Sigmoid colon (tissue), 7 donors: ENCODE measurements around the gene ATXN1. TPM values are rescaled to one million over a fixed set of nuclear protein-coding genes. Genes with fewer than 3 reads are reported as not detected.

Experiments used
- DNase-seq: peaks from one replicate; pipeline ENCODE4 v3.0.0-alpha.2; 2019
- H3K27ac ChIP-seq, 4 donors: fragments of 200-600 bp; sonication (generic); one replicate each; pipeline ENCODE4 v1.5.1; 2016 to 2019; ENCODE audit warnings: mild to moderate bottlenecking in 1 of 4
- H3K27me3 ChIP-seq, 3 donors: fragments of 200-600 bp; sonication (generic); one replicate each; pipeline ENCODE4 v1.5.1; 2019; ENCODE audit warnings: mild to moderate bottlenecking in 1 of 3
- H3K36me3 ChIP-seq, 4 donors: fragments of 200-600 bp; sonication (generic); one replicate each; pipeline ENCODE4 v1.5.1; 2016 to 2019
- H3K4me1 ChIP-seq, 4 donors: fragments of 200-600 bp; sonication (generic); one replicate each; pipeline ENCODE4 v1.5.1; 2017 to 2019
- H3K4me3 ChIP-seq, 4 donors: fragments of 200-600 bp; sonication (generic); one replicate each; pipeline ENCODE4 v1.5.1; 2017 to 2019; ENCODE audit warnings: mild to moderate bottlenecking in 2 of 4, moderate library complexity in 1 of 4
- H3K9me3 ChIP-seq, 4 donors: fragments of 200-600 bp in 3 of 4; sonication (generic) in 3 of 4; one replicate each; pipeline versions ENCODE4 v1.5.1 to v1.6.1; 2013 to 2019
- CTCF ChIP-seq, 4 experiments: fragments of 450-650 bp in 3 of 4; fragments of 200-600 bp in 1 of 4; IDR thresholded peaks; one replicate each; pipeline ENCODE4 v1.5.1; 2016 to 2019; ENCODE audit warnings: antibody characterized with exemption in 4 of 4, mild to moderate bottlenecking in 3 of 4, moderate library complexity in 2 of 4
- EP300 ChIP-seq, 4 donors: sonication (generic); formaldehyde crosslinking; IDR thresholded peaks; one replicate each; pipeline ENCODE4 v1.6.1; 2017; ENCODE audit warnings: antibody characterized with exemption in 4 of 4
- POLR2A ChIP-seq, 2 donors: fragments of 450-650 bp; IDR thresholded peaks; one replicate each; pipeline ENCODE4 v1.6.1; 2016; ENCODE audit warnings: antibody characterized with exemption in 2 of 2, mild to moderate bottlenecking in 2 of 2, moderate library complexity in 2 of 2
- POLR2AphosphoS5 ChIP-seq, 4 donors: sonication (generic); formaldehyde crosslinking; IDR thresholded peaks; one replicate each; pipeline ENCODE4 v1.6.1; 2017; ENCODE audit warnings: antibody characterized with exemption in 4 of 4
- WGBS, 2 donors: extraction: QIAGEN DNeasy Blood & Tissue Kit; methylation state at CpG; one replicate each; pipeline ENCODE4 v1.1.7; 2013; 5-methylcytosine and 5-hydroxymethylcytosine counted together
- intact Hi-C: fragments of 100-400 bp; cut with DNase I; formaldehyde crosslinking; loops from one replicate; pipeline ENCODE4 v1.15.1; 2023
- polyA plus RNA-seq, 3 donors: library from polyadenylated mRNA; stranded (reverse); fragments of 200-250 nt; gene quantifications; one replicate each; pipeline ENCODE4 v1.2.3, GENCODE V29; 2013
- total RNA-seq, 4 donors: library from RNA; depleted of rRNA; stranded (reverse); fragments of >200 nt; gene quantifications; one replicate each; pipeline ENCODE4 v1.1.0, GENCODE V29; 2016
- donor health status: healthy with polysubstance abuse.
- donor health status: Bipolar disorder and iron deficiency.
- donor health status: healthy.

Gene ATXN1
- total and polyA plus RNA-seq, 7 donors: 4.8 to 95.3 (median 37.7) TPM

- 92 to 94% methylated on average over 9 of the region's 9 CpGs for WGBS, 2 donors
- H3K36me3 ChIP-seq: no peaks in the 10 kb centered on the region
- no peak for TF ChIP-seq EP300 (IDR thresholded peaks at IDR 0.05)
- DNase-seq: no peak
- no peak overlapping the region for H3K4me3 ChIP-seq
- peak overlapping the region in 3 of 4 donors; percentile 53 to 69 (median 67) for H3K27ac ChIP-seq
- intact Hi-C loops: no loop called here
- H3K27me3 ChIP-seq: no peaks in the 10 kb centered on the region
- no peaks in the 10 kb centered on the region for H3K9me3 ChIP-seq
- peaks cover 0 to 57% (median 50%) of the 10 kb centered on the region in 4 donors for H3K4me1 ChIP-seq
Measured at GRCh38 chr6:16717275-16717942, 43.9 kb downstream of the ATXN1 start.

GRCh38 chr6:16716321-16716858, 44.9 kb downstream of the ATXN1 start:
- intact Hi-C loops: no loop called here
- H3K4me1 ChIP-seq: peaks cover 0 to 57% (median 49%) of the 10 kb centered on the region in 4 donors
- TF ChIP-seq EP300 (IDR thresholded peaks at IDR 0.05) (no peak), CTCF (IDR thresholded peaks at IDR 0.05) (no peak), POLR2A (IDR thresholded peaks at IDR 0.05) (no peak), POLR2AphosphoS5 (IDR thresholded peaks at IDR 0.05) (no peak)

GRCh38 chr6:16713597-16713996, 47.7 kb downstream of the ATXN1 start:
- H3K9me3 ChIP-seq: no peaks in the 10 kb centered on the region
- H3K27ac ChIP-seq: peak overlapping the region; percentile 67 to 83 (median 74)
- H3K36me3 ChIP-seq: no peaks in the 10 kb centered on the region
- no peak for TF ChIP-seq POLR2AphosphoS5 (IDR thresholded peaks at IDR 0.05)
- TF ChIP-seq EP300 (IDR thresholded peaks at IDR 0.05): no peak
- TF ChIP-seq POLR2A (IDR thresholded peaks at IDR 0.05): no peak
- TF ChIP-seq CTCF (IDR thresholded peaks at IDR 0.05): no peak
- 86 to 89% methylated on average over 9 of the region's 9 CpGs for WGBS, 2 donors
- peaks cover 0 to 41% (median 37%) of the 10 kb centered on the region in 4 donors for H3K4me1 ChIP-seq
- no peak for DNase-seq
- H3K4me3 ChIP-seq: no peak overlapping the region
- intact Hi-C loops: no loop called here
- no peaks in the 10 kb centered on the region for H3K27me3 ChIP-seq

More at GRCh38 chr6:16716321-16716858, 44.9 kb downstream of the ATXN1 start:
- H3K27me3 ChIP-seq: no peaks in the 10 kb centered on the region
- no peak for DNase-seq
- H3K27ac ChIP-seq: peak overlapping the region in 1 of 4 donors; percentile 69
- no peaks in the 10 kb centered on the region for H3K9me3 ChIP-seq
- H3K4me3 ChIP-seq: no peak overlapping the region
- no peaks in the 10 kb centered on the region for H3K36me3 ChIP-seq
- 64 to 83% methylated on average over 2 of the region's 2 CpGs for WGBS, 2 donors

- WGBS, 2 donors: 43 to 75% methylated on average over 7 of the region's 7 CpGs
- Histone ChIP-seq H3K9me3 (no peaks in the 10 kb centered on the region), H3K36me3 (no peaks in the 10 kb centered on the region), H3K4me3 (peak overlapping the region in 1 of 4 donors; percentile 4), H3K27me3 (no peaks in the 10 kb centered on the region), H3K27ac (peak overlapping the region; percentile 67 to 83 (median 74)), H3K4me1 (peaks cover 0 to 41% (median 31%) of the 10 kb centered on the region in 4 donors)
- intact Hi-C loops: no loop called here
- peak; percentile 70 for DNase-seq
- TF ChIP-seq CTCF (IDR thresholded peaks at IDR 0.05) (peak in 1 of 4 experiments; percentile 12), POLR2AphosphoS5 (IDR thresholded peaks at IDR 0.05) (peak; percentile 50 to 71 (median 64)), EP300 (IDR thresholded peaks at IDR 0.05) (peak in 1 of 4 donors; percentile 8), POLR2A (IDR thresholded peaks at IDR 0.05) (no peak)
Measured at GRCh38 chr6:16712931-16713484, 48.3 kb downstream of the ATXN1 start.

- no peak for TF ChIP-seq EP300 (IDR thresholded peaks at IDR 0.05)
- TF ChIP-seq POLR2A (IDR thresholded peaks at IDR 0.05): no peak
- TF ChIP-seq CTCF (IDR thresholded peaks at IDR 0.05): no peak
- TF ChIP-seq POLR2AphosphoS5 (IDR thresholded peaks at IDR 0.05): no peak
- intact Hi-C loops: no loop called here
Measured at GRCh38 chr6:16712255-16712930, 48.9 kb downstream of the ATXN1 start.

More at GRCh38 chr6:16712255-16712930, 48.9 kb downstream of the ATXN1 start:
- H3K9me3 ChIP-seq: no peaks in the 10 kb centered on the region
- WGBS, 2 donors: 36 to 66% methylated on average over 12 of the region's 12 CpGs
- peak overlapping the region; percentile 67 to 83 (median 74) for H3K27ac ChIP-seq
- peaks cover 0 to 36% (median 25%) of the 10 kb centered on the region in 4 donors for H3K4me1 ChIP-seq
- no peak for DNase-seq
- H3K36me3 ChIP-seq: no peaks in the 10 kb centered on the region
- H3K27me3 ChIP-seq: no peaks in the 10 kb centered on the region
- H3K4me3 ChIP-seq: peak overlapping the region in 2 of 4 donors; percentile 1 to 4
